GM19351 (cell line): Measurements from ENCODE around the gene GPR152.

ENCODE experiments used
- ATAC-seq: cut with Tn5 transposase; IDR thresholded peaks from one replicate; pipeline ENCODE4 v1.9.1; 2021; ENCODE audit warnings: mild to moderate bottlenecking, moderate library complexity; ENCODE audit not compliant: unreplicated experiment

Gene GPR152

DNA sequence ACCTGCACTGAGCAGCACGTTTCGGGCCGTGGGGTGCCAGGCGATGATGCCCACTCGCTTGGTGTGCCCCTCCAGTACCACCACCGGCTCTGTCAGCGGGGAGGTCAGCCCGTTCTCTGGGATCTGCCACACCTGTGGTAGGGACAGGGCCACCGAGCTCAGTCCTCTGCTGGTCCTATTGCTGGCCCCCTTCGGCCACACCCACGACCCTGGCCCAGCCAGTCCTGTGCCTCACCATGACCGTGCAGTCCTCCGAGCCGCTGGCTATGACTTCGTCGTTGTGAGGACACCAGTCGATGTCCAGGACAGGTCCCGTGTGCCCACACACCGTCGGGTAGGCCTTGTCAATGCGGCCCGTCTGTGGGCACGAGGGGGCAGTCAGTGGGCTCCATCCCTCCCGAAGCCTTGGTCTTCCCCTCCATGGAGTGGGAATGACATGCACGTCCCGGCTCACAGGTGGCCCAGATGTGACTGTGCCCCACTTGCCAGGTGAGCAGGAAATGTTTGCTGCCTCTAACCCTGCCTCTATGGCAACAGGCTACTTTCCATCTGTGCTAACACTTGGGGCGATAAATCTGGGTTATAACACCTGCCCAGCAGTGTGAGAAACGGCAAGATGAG is 10.7 kb downstream of the GPR152 start:
- ATAC-seq = no peak

DNA sequence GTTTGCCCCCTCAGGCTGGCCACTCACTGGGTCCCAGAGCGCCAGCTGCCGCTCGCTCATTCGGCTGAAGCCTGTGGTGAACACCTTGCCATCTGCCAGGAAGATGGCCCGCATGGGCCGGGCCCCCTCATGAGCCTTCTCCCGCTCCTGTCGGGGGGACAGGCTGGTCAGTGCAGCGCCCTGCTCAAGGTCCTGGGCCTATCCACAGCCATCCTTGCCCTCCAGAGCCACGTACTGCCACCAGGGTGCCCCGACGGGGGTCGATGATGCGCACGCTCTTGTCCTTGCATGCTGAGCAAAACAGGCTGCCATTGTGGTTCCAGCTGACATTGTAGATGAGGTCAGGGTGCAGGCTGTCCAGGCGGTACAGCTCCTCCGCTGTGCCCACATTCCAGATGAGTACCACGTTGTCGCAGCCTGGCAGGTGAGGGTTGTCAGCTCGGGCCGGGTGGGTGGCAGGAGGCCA is 11.4 kb downstream of the GPR152 start:
- no peak for ATAC-seq

DNA sequence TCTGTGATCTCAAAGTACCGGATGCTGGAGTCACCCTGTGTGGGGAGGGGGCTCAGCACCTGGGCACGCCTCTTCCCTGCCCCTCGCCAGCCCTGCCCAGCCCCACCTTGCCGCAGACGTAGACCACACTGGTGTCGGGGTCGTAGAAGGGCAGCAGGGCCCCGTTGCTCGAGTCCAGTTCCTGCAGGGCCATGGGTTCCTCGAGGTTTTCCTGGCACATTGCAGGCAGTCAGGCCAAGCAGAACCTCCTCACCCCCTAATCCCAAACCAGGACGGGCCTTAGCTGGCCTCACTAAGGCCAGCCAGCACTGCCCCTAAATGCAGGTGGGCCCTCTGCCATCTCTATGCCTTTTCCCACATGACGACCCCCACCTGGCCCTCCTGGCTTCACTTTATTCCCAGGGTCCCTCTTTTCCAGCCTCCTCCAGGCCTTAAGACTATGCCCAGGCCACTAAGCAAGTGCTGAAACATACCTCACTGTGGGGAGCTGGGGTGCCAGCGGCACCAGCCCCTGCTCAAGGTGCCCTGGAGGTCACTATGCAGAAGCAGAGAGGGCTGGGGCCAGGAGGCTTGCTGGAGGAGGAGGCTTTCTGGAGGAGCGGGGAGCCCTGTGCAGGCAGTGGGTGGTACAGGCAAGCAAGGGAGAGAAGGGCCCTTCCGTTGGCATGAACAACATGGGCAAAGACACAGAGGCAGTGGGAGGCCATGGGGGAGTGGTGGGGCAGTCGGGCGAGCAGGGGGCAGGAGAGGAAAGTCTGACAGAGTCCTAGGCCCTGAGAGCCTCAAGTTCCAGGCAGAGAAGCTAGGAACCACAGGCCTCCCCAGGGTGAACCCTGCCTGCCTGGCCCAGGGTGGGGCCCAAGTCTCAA is 12.1 kb downstream of the GPR152 start:
- no peak for ATAC-seq

- ATAC-seq = no peak
Measured at GRCh38 chr11:67439321-67440228, 13.0 kb downstream of the GPR152 start.

- ATAC-seq = no peak
Measured at GRCh38 chr11:67438158-67438902, 14.2 kb downstream of the GPR152 start.

- no peak for ATAC-seq
Measured at GRCh38 chr11:67437809-67438157, 14.7 kb downstream of the GPR152 start.

DNA sequence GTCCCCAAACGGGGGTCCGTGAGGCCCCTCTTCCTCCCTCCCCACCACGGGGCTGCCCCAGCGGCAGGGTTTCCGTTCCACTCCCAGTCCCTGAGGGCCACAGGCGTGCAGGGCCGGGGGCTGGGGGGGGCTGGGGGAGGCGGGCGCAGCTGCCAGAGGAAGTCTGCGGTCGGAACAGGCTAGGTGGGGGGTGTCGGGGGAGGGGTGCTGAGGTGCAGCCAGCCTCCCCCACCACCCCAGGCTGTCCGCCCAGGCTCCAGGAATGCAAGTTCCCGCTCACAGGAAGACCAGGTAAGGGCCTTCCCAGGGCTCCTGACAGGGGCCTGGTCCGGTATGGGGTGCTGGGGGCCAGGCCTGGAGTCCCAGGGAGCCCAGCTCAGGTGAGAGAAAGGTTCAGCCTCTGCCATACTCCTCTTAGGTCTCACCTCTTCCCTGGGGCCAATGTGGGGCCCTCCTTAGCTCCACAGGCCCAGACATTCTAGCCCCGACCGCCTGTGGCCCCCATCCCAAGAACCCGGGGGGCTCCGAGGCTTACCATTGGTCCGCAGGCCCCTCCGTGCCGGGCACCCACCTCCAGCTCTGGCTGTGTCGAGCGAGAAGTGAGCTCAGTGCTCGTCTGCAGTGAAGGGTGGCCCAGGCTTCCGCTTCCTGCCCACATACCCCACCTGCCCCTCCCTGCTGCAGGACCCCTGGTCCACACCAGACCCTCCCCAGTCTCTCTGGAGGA is 15.3 kb downstream of the GPR152 start, which contains the start of gene PTPRCAP:
PTPRCAP (minus strand) TSS at position 601 of the 727 bp plus-strand sequence; CDS start at position 538, 63 bp downstream.
- no peak for ATAC-seq

DNA sequence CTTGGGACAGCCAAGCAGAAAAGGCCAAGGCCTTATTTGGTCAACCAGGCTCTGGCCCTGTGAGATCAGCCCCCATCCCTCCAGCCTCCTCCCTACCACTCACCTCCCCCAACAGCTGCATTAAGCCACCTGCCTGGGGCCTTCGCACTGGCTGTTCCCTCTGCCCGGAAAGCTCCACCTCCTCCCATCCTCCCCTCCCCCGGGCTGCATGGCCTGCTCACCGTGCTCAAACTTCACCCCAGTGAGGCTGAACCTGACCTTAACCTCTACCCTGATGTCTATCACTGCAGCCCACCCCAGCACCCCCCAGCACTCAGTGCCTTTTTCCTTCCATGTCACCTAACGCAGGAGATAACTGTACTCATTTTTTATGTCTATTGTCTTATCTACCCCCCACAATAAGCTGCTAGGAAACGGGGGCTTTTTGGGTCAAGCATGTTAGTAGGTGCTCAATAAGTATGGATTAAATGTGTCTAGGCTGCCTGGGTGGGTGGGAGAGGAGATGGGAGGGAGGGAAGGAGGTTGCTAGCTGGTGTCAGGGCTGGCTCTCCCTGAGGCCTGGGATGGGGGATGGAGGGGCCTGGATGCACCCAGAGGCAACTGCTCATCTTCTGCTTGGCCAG is 16.0 kb downstream of the GPR152 start:
- ATAC-seq = peak; percentile 47

- ATAC-seq = no peak
Measured at GRCh38 chr11:67435727-67436458, 16.6 kb downstream of the GPR152 start.

DNA sequence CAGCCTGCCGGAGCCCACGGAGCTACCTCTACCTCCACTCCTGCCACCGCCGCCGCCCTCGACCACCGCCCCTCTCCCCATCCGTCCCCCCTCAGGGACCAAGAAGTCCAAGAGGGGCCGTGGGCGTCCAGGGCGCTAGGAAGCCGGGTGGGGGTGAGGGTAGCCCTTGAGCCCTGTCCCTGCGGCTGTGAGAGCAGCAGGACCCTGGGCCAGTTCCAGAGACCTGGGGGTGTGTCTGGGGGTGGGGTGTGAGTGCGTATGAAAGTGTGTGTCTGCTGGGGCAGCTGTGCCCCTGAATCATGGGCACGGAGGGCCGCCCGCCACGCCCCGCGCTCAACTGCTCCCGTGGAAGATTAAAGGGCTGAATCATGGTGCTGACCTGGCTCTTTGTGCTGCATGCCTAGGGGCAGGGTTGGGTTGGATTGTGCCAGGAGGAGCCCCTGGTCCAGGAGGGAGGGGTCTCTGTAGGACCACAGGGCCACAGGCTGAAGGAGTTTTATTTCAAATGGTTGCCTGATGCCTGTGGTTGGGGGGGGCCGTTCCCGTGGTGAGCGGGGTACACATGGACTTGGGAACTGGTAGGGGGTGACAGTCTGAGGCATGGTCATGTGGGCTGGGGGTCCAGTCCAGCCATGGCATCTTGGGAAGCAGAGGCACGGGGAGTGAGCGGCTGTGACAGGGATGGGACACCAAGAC is 17.4 kb downstream of the GPR152 start:
- no peak for ATAC-seq

DNA sequence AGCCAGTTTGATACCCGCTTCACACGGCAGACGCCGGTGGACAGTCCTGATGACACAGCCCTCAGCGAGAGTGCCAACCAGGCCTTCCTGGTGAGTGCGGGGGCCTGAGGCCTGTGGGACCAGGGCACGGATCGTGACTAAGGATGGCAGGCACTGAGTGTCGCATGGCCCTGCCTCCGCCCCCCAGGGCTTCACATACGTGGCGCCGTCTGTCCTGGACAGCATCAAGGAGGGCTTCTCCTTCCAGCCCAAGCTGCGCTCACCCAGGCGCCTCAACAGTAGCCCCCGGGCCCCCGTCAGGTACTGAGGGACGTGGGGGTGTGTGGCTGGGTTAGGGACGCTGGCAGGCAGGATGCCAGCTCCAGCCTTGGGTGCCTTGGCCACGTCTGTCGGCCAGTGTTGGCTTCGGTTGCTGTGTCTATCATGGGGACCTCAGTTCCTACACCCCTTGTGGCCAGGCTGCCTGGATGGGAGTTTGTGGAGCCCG is 18.1 kb downstream of the GPR152 start:
- ATAC-seq = no peak

GRCh38 chr11:67433536-67434394 is 18.8 kb downstream of the GPR152 start:
- ATAC-seq = no peak

GRCh38 chr11:67432655-67433349 is 19.7 kb downstream of the GPR152 start:
- ATAC-seq = no peak

GRCh38 chr11:67431346-67432249 is 20.9 kb downstream of the GPR152 start:
- no peak for ATAC-seq

DNA sequence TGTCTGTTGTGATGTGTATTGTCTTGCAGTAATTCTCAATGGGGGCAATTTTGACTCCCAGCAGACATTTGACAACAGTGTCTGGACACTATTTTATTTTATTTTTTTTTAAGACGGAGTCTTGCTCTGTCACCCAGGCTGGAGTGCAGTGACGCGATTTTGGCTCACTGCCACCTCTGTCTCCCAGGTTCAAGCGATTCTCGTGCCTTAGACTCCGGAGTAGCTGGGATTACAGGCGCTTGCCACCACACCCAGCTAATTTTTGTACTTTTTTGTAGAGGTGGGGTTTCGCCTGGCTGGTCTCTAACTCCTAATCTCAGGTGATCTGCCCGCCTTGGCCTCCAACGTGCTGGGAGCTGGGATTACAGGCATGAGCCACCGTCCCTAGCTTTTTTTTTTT is 22.8 kb downstream of the GPR152 start:
- ATAC-seq = no peak
